Measurements from ENCODE around the gene TMEM72. TPM values are rescaled to one million over a fixed set of nuclear protein-coding genes. Genes with fewer than 3 reads are reported as not detected.
A peak's percentile ranks its signal among the peaks of the same experiment; 100 is the strongest.

The TMEM72 gene
- total RNA-seq, 2 experiments from 2014 or later, result not detected

DNA sequence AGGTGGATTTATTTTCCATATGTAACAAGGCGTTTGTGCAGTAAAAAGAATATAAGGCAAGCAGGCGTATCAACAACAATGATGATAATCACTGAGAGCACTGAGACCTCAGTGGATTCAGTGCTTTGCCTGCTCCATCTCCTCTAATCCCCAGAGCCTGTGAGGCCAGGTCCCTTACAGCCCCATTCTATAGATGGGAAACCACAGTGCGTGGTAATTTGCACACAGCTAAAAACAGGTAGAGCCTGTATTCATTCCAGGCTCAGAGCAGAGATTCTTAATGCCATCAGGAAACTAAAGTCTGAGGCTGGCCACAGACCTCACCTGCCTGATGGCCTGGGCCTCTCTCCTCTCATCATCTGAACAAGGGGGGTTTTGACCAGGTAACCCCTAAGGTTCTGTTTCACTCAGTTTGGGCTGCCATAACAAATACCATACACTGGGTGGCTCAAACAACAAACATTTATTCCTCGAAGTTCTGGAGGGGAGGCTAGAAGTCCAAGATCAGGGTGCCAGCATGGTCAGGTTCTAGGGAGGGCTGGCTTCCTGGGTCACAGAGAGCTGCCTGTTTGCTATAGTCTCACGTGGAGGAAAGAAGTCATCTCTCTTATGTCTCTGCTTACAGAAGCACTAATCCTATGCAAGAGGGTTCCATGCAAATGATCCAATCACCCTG is 38.1 kb downstream of the TMEM72 start:
- peaks cover 7% of the 10 kb centered on the region for H3K27me3 Mint-ChIP-seq
- H3K4me3 Mint-ChIP-seq, result no peak overlapping the region
- H3K36me3 Mint-ChIP-seq (ENCODE audit: low read depth), result no peaks in the 10 kb centered on the region
- H3K27ac Mint-ChIP-seq, result no peak overlapping the region
- POLR2A ChIA-PET, result no interaction called here
- DNase-seq, result no peak
- no peaks in the 10 kb centered on the region for H3K4me1 Mint-ChIP-seq
- peaks cover 8% of the 10 kb centered on the region for H3K9me3 Mint-ChIP-seq
- CTCF ChIA-PET, result interaction anchor here (0.8 kb wide), 1 partner anchor 13 kb away, joined by 3 read pairs; no protein-coding TSS in a partner anchor

DNA sequence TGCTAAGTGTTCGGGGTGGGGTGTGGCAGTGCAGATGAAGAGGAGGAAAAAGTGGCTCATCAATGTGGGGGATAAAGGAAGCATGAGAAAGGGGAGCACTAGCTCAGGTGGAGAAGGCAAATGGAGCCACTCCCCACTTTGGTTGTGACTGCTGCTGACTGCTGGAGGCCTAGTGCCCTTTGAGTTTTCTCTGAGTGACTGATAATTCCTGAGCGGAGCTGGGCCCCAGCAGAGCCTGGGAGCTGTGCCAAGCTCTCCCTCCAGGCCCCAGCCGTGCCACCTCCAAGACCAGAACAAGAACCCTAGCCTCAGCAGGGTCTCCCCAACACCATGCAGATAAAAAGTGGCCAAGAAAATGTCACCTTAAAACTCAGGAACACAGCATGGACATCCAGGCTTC is 38.8 kb downstream of the TMEM72 start:
- Mint-ChIP-seq H3K27ac (no peak overlapping the region), H3K36me3 (ENCODE audit: low read depth) (no peaks in the 10 kb centered on the region), H3K4me3 (no peak overlapping the region), H3K4me1 (peaks cover 2% of the 10 kb centered on the region), H3K9me3 (peaks cover 4% of the 10 kb centered on the region), H3K27me3 (peaks cover 3% of the 10 kb centered on the region)
- ChIA-PET CTCF (interaction anchor here (0.8 kb wide), 1 partner anchor 13 kb away, joined by 3 read pairs; no protein-coding TSS in a partner anchor), POLR2A (no interaction called here)
- DNase-seq, result no peak

DNA sequence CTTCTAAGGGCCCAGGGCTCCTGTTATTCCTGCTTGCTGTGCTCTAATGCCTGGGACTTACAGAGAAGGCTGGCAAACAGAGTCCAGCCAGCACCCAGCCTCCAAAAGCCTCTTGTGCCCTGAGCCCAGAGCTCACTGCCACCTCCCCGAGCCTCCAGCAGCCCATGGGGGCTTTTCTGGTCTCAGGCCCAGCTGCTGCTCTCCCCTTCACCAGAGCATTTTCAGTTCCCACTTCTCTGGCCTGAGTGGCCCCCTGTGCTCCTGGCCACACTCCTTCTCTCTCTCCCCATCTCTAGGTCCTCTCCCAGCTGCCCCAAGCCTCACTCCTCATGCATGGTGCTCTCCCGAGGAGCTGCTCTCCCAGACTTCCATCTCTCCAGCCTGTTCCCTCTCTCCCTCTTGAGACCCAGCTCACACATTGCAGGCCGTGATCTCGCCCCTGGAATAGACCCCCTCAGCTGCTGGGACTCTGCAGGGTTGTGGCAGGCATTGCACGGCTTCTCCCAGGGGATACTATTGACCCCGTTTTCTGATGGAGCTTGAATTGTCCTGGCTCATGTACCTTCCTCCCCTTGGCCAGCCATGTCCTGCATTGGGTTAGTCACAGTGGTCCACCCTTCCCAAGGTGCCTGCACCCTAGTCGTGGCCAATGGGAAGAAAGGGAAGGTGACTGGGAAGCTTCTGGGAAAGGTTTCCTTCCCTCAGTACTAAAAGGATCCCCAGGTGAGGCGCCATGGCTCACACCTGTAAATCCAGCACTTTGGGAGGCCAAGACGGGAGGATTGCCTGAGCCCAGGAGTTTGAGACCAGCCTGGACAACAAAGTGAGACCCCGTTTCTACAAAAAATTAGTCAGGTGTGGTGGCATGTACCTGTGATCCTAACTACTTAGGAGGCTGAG is 39.4 kb downstream of the TMEM72 start:
- Mint-ChIP-seq H3K36me3 (ENCODE audit: low read depth) (no peaks in the 10 kb centered on the region), H3K4me3 (no peak overlapping the region), H3K27me3 (no peaks in the 10 kb centered on the region), H3K4me1 (peaks cover 2% of the 10 kb centered on the region), H3K9me3 (no peaks in the 10 kb centered on the region), H3K27ac (no peak overlapping the region)
- CTCF ChIA-PET, result no interaction called here
- DNase-seq, result no peak
- POLR2A ChIA-PET, result no interaction called here

DNA sequence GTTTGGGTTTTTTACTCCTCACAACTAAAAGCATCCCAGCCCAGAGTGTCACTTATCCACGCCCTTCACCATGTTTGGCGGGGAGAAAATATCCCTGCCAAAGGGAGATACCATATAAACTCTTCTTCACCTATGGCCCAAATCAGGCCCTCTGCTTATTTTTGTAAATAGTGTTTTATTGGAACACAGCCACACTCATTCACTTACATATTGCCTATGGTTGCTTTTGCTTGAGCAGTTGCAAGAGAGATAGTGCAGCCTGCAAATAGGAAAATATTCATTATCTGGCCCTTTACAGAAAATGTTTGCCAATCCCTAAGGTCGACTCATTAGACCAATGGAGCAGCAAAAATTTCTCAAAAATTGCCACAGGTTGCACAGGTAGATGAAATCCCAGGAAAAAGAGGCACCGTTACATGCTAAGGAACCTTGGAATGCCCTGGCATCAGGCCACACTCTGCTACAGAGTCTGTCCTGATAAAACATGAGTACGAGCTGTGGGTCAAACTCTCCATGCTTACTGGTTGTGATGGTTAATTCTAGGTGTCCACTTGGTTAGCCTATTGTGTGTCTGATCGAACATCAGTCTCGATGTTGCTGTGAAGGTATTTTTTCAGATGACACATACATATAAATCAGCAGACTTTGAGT is 40.6 kb downstream of the TMEM72 start:
- Mint-ChIP-seq H3K27me3 (no peaks in the 10 kb centered on the region), H3K4me1 (peaks cover 5% of the 10 kb centered on the region), H3K27ac (no peak overlapping the region), H3K4me3 (no peak overlapping the region), H3K9me3 (peaks cover under 1% of the 10 kb centered on the region), H3K36me3 (ENCODE audit: low read depth) (peaks cover 9% of the 10 kb centered on the region)
- ChIA-PET CTCF (no interaction called here), POLR2A (no interaction called here)
- no peak for DNase-seq

DNA sequence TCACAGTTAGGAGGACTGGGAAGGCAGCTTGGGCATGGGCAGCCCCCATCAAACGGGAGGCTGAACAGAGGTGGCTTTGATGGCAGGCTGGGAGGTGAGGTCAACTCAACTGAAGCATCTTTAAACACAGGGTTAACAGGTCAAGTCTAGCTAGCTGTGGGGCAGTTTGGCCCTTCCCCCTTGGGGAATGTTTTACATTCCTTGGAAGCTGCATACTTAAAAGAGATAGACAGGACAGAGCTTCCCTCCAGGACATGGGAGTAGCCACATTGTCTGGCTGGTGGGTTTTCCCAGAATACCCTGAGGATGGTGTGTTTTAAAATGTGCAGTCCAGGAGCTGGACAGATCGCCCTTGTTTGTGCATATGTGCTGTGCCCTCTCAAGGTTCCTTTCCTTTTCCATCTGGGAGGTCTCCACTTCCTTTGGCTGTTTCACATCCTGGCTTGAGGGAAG is 41.7 kb downstream of the TMEM72 start:
- Mint-ChIP-seq H3K27me3 (no peaks in the 10 kb centered on the region), H3K36me3 (ENCODE audit: low read depth) (peaks cover 12% of the 10 kb centered on the region), H3K27ac (no peak overlapping the region), H3K4me1 (peaks cover 9% of the 10 kb centered on the region), H3K9me3 (peaks cover 3% of the 10 kb centered on the region), H3K4me3 (no peak overlapping the region)
- no peak for DNase-seq
- POLR2A ChIA-PET, result no interaction called here
- CTCF ChIA-PET, result interaction anchor here (1.1 to 1.2 kb wide), 2 partner anchors 11 to 71 kb away, joined by 3 read pairs; no protein-coding TSS in a partner anchor

DNA sequence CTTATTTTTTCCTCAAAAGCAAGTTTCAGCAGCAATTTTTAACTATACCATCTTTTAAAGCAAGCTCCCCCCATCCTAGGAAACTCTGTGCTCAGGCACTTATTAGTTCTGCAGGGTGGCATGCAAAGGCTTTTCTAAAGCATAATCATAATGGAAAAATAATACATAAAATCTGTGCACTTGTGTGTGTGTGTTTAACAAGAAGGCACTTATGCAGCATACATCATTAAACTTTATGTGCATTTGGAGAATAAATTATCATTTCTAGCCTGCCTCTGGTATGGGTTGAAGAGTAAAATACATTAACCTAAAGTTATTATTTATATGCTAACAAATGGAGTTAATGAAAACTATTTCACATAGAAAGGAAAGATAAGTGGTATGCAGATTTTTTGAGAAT is 42.9 kb downstream of the TMEM72 start:
- Mint-ChIP-seq H3K4me1 (peaks cover 17% of the 10 kb centered on the region), H3K27ac (no peak overlapping the region), H3K4me3 (no peak overlapping the region), H3K36me3 (ENCODE audit: low read depth) (peaks cover 12% of the 10 kb centered on the region), H3K27me3 (no peaks in the 10 kb centered on the region), H3K9me3 (peaks cover 3% of the 10 kb centered on the region)
- no peak for DNase-seq
- ChIA-PET POLR2A (no interaction called here), CTCF (interaction anchor here (0.7 to 1.2 kb wide), 2 partner anchors 31 to 73 kb away, joined by 3 to 6 read pairs; no protein-coding TSS in a partner anchor)

DNA sequence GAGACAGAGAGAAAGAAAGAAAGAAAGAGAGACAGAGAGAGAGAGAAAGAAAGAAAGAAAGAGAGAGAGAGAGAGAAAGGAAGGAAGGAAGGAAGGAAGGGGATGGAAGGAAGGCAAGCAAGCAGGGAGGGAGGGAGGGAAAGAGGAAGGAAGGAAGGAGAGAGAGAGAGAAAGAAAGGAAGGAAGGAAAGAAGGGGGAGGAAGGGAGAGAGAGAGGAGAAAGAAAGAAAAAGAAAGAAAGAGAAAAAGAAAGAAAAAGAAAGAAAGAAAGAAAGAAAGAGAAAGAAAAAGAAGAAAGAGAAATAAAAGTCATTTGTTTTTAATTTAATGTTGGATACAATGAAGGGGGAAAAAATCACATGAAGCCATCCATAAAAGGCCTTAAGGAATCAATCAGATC is 43.8 kb downstream of the TMEM72 start:
- Mint-ChIP-seq H3K4me3 (no peak overlapping the region), H3K9me3 (peaks cover 3% of the 10 kb centered on the region), H3K27ac (no peak overlapping the region), H3K4me1 (peaks cover 17% of the 10 kb centered on the region), H3K27me3 (no peaks in the 10 kb centered on the region), H3K36me3 (ENCODE audit: low read depth) (peaks cover 12% of the 10 kb centered on the region)
- ChIA-PET CTCF (interaction anchor here (0.7 kb wide), 1 partner anchor 30 kb away, joined by 6 read pairs; no protein-coding TSS in a partner anchor), POLR2A (no interaction called here)
- DNase-seq, result no peak

DNA sequence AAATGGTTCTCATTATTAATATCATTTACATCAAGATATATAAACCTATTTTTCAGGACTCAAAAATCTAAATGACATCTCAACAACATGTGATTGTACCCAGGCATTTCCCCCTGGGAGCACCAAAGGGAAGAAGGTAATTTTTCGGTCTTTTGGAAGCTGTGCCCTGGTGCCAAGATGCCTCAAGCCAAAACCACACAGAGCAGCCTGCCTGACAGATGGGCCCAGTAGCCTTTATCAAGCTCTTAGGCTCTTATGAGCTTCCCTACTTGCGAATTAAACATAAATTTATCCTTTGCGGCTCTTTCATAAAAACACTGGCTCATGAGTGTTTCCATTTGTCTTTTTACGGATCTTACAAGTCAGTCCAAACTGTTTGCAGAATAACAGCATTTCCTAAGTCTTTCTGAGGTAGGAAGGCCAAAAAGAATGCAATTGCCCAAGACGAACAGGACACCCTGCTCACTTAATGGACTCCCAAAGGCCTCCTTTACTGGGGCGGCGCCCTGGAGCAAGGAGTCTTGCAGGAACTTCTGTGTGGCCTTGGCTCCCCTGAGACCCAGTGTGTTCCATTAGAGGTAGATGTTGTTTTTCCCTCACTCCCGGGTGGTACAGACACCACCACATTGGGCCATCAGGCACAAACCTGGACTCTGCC is 44.4 kb downstream of the TMEM72 start:
- no peak overlapping the region for H3K4me3 Mint-ChIP-seq
- H3K9me3 Mint-ChIP-seq, result peaks cover 3% of the 10 kb centered on the region
- ChIA-PET POLR2A (no interaction called here), CTCF (interaction anchor here (1.6 kb wide), 1 partner anchor 23 kb away, joined by 3 read pairs; no protein-coding TSS in a partner anchor)
- peaks cover 12% of the 10 kb centered on the region for H3K36me3 Mint-ChIP-seq (ENCODE audit: low read depth)
- no peaks in the 10 kb centered on the region for H3K27me3 Mint-ChIP-seq
- H3K4me1 Mint-ChIP-seq, result peaks cover 18% of the 10 kb centered on the region
- no peak overlapping the region for H3K27ac Mint-ChIP-seq
- no peak for DNase-seq

DNA sequence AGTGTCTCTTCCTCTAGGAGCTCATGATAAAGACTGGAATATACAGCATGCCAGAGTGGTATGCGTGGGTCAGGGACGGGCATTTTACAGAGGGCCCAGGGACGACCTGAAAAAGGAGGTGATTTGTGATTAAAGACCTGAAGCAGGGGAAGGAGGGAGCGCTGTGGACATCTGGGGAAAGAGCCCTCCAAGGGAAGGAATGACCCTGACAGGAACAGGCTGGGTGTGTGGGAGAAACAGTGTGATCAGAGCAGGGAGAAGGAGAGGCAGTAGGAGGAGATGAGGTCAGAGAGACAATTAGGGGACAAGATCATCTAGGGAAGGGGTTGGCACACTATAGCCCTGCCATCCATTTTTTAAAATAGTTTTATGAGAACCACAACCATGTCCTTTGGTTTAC is 45.1 kb downstream of the TMEM72 start:
- peaks cover 12% of the 10 kb centered on the region for H3K36me3 Mint-ChIP-seq (ENCODE audit: low read depth)
- H3K4me3 Mint-ChIP-seq, result no peak overlapping the region
- POLR2A ChIA-PET, result no interaction called here
- DNase-seq, result no peak
- CTCF ChIA-PET, result interaction anchor here (1.6 kb wide), 1 partner anchor 23 kb away, joined by 3 read pairs; no protein-coding TSS in a partner anchor
- peaks cover 21% of the 10 kb centered on the region for H3K4me1 Mint-ChIP-seq
- H3K9me3 Mint-ChIP-seq, result peaks cover 3% of the 10 kb centered on the region
- no peaks in the 10 kb centered on the region for H3K27me3 Mint-ChIP-seq
- H3K27ac Mint-ChIP-seq, result no peak overlapping the region

DNA sequence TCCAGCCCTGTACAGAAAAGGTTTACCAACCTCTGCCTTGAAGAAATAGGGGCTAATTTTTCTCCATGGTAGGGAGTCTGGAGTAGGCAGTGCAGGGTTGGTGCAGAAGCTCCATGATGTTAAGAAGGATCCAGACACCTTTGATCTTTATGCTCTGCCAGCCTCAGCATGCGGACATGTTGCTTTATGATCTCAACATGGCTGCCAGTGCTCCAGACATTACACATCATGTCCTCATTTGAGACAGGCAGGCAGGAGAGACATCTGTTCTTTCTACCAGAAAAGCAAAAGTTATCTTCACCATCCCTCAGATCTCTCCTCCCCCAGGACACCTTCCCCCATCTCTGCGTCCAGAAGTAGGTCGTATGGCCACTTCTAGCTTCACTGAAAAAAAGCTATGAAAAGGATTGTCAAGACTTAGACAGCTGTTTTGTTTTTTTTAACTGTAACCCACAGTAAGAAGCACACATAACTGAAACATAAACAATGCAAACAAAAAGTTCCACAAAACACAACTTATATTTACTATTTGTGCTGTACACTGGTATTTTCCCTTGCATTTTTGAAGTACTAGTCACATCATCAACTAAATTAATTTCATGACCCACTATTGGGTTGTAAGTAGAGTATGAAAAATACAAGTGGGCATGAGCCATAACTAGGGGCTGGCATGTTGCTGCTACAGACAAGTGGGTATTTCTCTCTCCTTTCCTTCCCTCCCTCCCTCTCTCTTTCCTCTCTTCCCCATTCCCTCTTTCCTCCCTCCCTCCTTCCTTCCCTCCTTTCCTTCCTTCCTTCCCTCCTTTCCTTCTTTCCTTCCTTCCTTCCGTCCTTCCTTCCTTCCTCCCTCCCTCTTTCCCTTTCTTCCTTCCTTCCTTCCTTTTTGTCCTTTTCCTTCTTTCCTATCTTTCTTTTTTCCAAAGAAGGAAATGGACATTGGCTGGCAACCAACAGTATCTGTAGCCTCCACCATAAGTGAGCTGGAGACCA is 45.9 kb downstream of the TMEM72 start:
- H3K9me3 Mint-ChIP-seq, result peaks cover 3% of the 10 kb centered on the region
- POLR2A ChIA-PET, result no interaction called here
- no peaks in the 10 kb centered on the region for H3K27me3 Mint-ChIP-seq
- CTCF ChIA-PET, result interaction anchor here (1.1 to 1.6 kb wide), 2 partner anchors 12 to 24 kb away, joined by 3 read pairs; no protein-coding TSS in a partner anchor
- no peak overlapping the region for H3K4me3 Mint-ChIP-seq
- H3K27ac Mint-ChIP-seq, result peak overlapping the region; percentile 13
- peaks cover 21% of the 10 kb centered on the region for H3K4me1 Mint-ChIP-seq
- DNase-seq, result no peak
- peaks cover 12% of the 10 kb centered on the region for H3K36me3 Mint-ChIP-seq (ENCODE audit: low read depth)

DNA sequence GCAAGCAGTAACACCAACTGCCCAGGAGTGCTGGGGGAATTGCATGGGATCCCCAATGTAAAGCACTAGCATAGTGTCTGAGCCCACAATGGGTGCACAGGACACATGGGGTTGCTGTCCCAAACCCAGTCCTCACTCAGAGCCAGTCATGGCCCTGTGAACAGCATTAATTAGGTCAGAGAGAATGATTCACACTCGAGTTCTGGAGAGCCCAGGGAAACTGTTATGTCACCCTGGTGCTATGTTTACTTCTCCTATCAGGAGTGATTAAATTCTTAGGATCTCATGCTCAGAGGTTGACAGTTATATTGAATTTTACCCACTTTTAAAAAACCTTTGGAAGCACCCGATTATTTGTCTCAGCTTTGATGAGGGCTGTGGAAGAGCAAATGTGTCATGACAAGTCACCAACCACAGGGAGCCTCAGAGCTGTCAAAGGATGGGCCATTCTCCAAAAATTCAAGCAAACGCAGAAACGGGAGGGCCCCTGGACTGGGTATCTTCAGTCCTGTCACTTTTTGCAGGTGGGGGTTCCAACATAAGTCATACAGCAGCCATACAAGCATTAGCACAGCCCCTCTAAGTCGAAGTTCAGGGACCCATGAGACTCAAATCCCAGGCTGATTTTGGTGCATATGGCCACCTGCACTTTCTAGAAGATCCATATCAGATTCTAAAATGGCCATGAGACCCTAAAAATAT is 47.2 kb downstream of the TMEM72 start:
- CTCF ChIA-PET, result interaction anchor here (0.7 to 1.2 kb wide), 2 partner anchors 26 to 146 kb away, joined by 3 read pairs; no protein-coding TSS in a partner anchor
- H3K27me3 Mint-ChIP-seq, result no peaks in the 10 kb centered on the region

More for the DNA sequence above, 47.2 kb downstream of the TMEM72 start:
- H3K4me3 Mint-ChIP-seq, result peak overlapping the region; percentile 83
- H3K36me3 Mint-ChIP-seq (ENCODE audit: low read depth), result peaks cover 12% of the 10 kb centered on the region
- peaks cover 3% of the 10 kb centered on the region for H3K9me3 Mint-ChIP-seq
- POLR2A ChIA-PET, result no interaction called here
- peak overlapping the region; percentile 87 for H3K27ac Mint-ChIP-seq
- DNase-seq, result no peak
- H3K4me1 Mint-ChIP-seq, result peaks cover 21% of the 10 kb centered on the region

Data from activated CD4-positive, alpha-beta T cell treated with anti-CD3 and anti-CD28 coated beads, Interleukin-2, amount 10 ng/mL, durations not matched to agents 7 days and 5 days (primary cell).